Measurements from ENCODE around the gene KCND2.
A peak's percentile ranks its signal among the peaks of the same experiment; 100 is the strongest.
"Not testable (repeated sequence)": the region's sequence is repeated elsewhere in the genome, so short reads cannot be mapped to it uniquely, and the experiment has no call there.

Gene KCND2

GRCh38 chr7:120502132-120502531 lies 229.2 kb downstream of the KCND2 start:
- DNase-seq (ENCODE audit: low spot score), result no peak

GRCh38 chr7:120502825-120503224 lies 229.8 kb downstream of the KCND2 start:
- no peak for DNase-seq (ENCODE audit: low spot score)

- no peak for DNase-seq (ENCODE audit: low spot score)
These were observed 231.4 kb downstream of the KCND2 start for GRCh38 chr7:120504386-120504785.

- DNase-seq (ENCODE audit: low spot score), result no peak
These were observed 232.8 kb downstream of the KCND2 start for GRCh38 chr7:120505770-120506169.

GRCh38 chr7:120512701-120513100 lies 239.7 kb downstream of the KCND2 start:
- DNase-seq (ENCODE audit: low spot score), result no peak

- DNase-seq (ENCODE audit: low spot score), result no peak
These were observed 246.2 kb downstream of the KCND2 start for GRCh38 chr7:120519224-120519623.

GRCh38 chr7:120521761-120522737 lies 249.1 kb downstream of the KCND2 start:
- no peak for DNase-seq (ENCODE audit: low spot score)

GRCh38 chr7:120523985-120524384 lies 251.0 kb downstream of the KCND2 start:
- no peak for DNase-seq (ENCODE audit: low spot score)

GRCh38 chr7:120526902-120527509 lies 254.0 kb downstream of the KCND2 start:
- DNase-seq (ENCODE audit: low spot score), result no peak

- DNase-seq (ENCODE audit: low spot score), result peak; percentile 70
These were observed 256.8 kb downstream of the KCND2 start for GRCh38 chr7:120529736-120530135.

GRCh38 chr7:120538335-120538734 lies 265.4 kb downstream of the KCND2 start:
- DNase-seq (ENCODE audit: low spot score), result no peak

GRCh38 chr7:120539321-120539720 lies 266.3 kb downstream of the KCND2 start:
- DNase-seq (ENCODE audit: low spot score), result no peak

- no peak for DNase-seq (ENCODE audit: low spot score)
These were observed 274.6 kb downstream of the KCND2 start for GRCh38 chr7:120547605-120548004.

- no peak for DNase-seq (ENCODE audit: low spot score)
These were observed 277.6 kb downstream of the KCND2 start for GRCh38 chr7:120550494-120551048.

GRCh38 chr7:120553491-120553890 lies 280.5 kb downstream of the KCND2 start:
- DNase-seq (ENCODE audit: low spot score), result no peak

- DNase-seq (ENCODE audit: low spot score), result peak; percentile 63
These were observed 282.1 kb downstream of the KCND2 start for GRCh38 chr7:120554960-120555571.

GRCh38 chr7:120564145-120564544 lies 291.2 kb downstream of the KCND2 start:
- no peak for DNase-seq (ENCODE audit: low spot score)

- DNase-seq (ENCODE audit: low spot score), result no peak
These were observed 294.2 kb downstream of the KCND2 start for GRCh38 chr7:120567204-120567603.

- DNase-seq (ENCODE audit: low spot score), result not testable (repeated sequence)
These were observed 305.7 kb downstream of the KCND2 start for GRCh38 chr7:120578657-120579056.

GRCh38 chr7:120582916-120583315 lies 309.9 kb downstream of the KCND2 start:
- DNase-seq (ENCODE audit: low spot score), result no peak

GRCh38 chr7:120583899-120584586 lies 311.1 kb downstream of the KCND2 start:
- DNase-seq (ENCODE audit: low spot score), result peak; percentile 94

GRCh38 chr7:120586571-120586970 lies 313.6 kb downstream of the KCND2 start:
- no peak for DNase-seq (ENCODE audit: low spot score)
